ENCODE results near the gene NKX1-2.

Gene NKX1-2

DNA sequence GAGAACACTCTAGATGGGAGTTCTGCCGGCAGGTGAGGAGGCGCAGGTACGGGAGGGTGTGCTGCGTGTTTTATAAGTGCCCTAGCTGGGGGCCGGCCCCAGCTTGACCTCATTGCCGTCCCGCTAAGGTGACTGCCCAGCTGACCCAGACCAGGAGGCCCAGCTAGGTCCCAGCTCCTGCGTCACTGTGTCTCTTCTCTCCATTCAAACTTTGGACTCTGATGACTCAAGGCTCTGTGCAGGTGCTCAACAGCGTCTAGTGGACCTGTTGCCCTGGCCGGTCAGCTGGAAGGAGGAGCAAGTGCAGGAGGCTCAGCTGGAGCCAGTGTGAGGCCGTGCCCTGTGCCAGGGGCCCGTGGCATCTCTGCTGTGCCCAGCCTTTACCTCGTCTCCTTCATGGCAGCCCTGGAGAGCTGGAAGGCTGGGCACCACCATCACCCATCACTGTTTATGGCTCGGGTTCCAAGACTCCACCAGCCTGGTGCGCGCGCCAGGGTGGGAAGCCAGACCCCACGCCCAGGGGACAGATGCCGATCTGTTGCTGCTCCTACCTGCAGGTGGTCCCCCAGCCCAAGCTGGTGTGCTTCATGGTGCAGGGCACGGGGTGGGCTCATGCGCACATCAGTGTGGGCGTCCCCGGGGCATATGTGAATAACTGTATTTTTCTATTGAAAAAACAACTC, 26.3 kb upstream of the NKX1-2 start:
- no peak for DNase-seq (ENCODE audit: low read depth in 2 of 2)

DNA sequence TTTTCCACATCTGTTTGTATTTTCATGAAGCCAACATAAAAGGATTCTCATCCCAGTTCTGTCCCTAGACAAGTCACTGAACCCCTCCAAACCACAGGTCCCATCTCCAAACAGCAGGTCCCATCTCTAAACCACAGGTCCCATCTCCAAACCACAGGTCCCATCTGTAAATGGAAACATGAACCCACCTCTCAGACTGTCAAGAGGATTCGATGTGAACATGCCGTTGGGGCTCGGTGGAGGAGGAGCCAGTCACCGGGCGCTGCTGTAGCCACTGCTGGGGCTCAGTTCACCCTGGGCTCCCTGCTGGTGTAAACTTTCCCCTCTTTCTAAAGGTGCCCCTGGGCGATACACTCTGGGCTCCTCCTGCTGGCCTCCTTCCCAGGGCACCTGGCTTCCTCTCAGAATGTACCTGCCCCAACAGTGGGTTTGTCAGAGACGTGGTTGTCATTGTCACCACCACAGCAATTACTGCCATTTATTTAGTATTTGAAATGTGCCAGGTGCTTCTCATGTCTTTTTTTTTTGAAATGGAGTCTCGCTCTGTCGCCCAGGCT, 24.8 kb upstream of the NKX1-2 start:
- no peak for DNase-seq (ENCODE audit: low read depth in 2 of 2)

DNA sequence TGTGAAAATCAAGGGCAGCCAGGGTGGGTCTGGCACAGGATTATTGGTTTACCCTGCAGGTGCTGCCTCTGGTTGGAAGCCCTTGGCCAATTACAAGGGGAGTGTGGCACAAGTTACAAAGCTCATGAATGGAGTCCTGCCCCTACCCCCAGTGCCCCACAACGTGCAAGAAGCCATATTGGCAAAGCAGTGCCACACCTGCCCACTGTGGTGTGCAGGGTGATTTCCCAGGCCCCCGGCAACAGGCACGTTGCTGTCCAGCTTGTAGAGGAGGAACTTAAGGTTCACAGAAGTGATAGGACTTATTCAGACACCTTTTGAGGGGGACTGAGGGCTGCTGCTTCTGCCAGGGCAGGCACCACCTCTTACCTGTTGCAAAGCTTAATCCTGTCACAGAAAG, 23.2 kb upstream of the NKX1-2 start:
- no peak for DNase-seq (ENCODE audit: low read depth in 2 of 2)

DNA sequence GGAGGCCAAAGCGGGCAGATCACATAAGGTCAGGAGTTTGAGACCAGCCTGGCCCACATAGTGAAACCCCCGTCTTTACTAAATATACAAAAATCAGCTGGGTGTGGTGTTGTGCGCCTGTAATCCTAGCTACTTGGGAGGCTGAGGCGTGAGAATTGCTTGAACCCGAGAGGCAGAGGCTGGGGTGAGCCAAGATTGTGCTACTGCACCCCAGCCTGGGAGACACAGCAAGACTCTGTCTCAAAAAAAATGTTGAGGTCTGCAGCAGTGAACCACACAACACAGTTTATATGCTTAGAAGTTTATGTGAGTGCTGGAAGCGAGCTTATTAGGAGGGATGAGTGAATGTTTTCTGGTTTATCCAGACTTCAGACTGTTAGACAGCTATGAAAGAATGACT, 22.2 kb upstream of the NKX1-2 start:
- no peak for DNase-seq (ENCODE audit: low read depth in 2 of 2)

DNA sequence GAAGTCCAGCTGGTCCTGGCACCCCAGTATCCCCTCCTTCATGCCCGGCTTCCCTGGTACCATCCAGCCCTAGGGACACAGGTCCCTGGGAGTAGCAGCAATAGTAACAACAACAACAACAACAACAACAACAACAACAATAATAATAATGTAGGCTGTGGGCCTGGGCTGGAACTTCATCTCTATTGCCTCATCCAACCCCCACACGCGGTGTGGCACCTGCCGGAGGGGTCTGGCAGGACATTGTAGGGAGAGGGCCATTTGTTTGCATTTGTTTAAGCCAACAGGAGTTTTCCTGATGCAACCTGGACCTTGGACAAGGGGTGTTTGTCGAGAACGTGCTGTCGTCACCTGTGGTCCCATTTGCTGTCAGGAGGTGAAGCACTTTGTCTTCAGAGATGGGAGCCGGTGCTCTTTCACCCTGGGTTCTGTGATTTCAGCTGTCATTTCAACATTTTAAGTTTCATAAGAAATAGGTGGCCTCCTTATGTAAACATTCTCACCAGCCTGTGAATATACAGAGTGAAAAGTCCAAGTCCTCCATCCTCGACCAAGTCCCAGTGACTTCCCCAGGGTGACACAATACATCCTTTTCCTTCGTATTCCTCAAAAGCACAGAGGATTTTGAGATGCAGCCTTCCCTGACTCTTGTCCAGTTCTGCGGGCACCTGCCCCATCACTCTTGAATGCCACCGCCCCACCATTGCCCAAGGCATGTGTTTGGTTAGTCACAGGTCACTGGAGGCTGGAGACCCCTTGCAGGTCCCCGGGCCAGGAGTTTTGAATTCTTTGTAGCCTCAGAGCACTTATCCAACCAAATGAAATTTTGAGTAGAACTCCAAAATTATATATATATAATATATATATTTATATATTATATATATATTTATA, 21.0 kb upstream of the NKX1-2 start:
- no peak for DNase-seq (ENCODE audit: low read depth in 2 of 2)

DNA sequence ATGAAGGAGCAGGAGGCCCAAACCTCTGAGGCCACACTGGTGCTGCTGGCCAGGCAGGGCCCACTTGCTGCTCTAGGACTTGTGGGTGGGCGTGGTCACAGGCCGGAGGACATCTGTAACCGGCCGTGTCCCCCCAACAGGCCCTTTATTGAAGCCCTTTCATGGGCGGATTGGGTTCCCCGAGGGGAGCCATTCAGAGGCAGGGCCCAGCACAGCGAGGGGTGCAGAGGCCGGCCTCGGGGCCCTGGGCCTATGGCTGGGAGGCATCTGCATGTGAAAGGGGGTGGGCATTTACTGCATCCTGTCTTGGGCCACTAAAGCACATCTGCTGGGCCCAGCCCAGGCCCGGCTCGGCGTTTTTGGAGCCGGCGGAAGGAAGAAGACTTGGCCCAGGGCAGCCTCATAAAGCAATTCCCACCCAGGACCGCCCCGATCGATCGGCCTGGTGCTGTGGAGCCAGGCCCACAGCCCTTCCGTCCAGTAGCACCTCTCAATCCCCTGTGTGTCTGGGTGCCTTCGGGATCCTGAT, 20.2 kb upstream of the NKX1-2 start:
- DNase-seq (ENCODE audit: low read depth in 2 of 2): no peak

DNA sequence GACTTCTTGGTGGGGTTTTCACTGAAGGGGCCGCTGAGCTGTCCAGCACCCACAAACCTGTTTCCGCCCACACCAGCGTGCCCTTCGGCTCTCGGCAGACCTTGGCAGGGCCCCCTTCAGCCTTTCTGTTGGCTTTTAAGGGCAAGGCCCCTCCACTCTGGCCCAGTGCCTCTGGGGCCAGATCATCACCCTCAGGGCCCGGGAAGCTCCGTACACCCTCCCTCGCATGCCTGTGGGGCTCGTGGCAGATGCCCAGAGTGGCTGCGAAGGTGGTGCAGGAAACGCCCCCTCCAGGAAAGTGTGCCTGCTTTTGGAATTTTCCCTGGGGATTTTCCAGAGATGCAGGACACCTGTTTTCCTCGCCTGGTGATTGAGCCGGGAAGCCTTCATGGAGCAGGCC, 18.8 kb upstream of the NKX1-2 start:
- no peak for DNase-seq (ENCODE audit: low read depth in 2 of 2)

DNA sequence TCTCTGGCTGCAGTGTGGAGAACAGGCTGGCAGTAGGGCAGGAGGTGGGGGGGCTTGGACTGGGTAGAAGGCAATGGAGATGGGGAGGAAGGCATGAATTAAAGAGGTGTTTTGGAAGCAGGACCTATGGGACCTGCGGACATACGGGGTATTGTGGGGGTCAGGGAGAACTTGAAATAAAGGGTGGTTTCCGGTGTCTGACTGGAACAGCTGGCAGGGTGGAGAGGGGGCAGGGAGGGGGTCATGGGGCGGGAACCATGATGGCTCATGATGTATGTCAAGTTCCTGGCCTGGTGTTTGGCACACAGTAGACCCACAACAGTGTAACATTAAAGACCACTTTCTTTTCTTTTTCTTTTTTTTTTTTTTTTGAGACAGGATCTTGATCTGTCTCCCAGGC, 17.3 kb upstream of the NKX1-2 start:
- no peak for DNase-seq (ENCODE audit: low read depth in 2 of 2)

DNA sequence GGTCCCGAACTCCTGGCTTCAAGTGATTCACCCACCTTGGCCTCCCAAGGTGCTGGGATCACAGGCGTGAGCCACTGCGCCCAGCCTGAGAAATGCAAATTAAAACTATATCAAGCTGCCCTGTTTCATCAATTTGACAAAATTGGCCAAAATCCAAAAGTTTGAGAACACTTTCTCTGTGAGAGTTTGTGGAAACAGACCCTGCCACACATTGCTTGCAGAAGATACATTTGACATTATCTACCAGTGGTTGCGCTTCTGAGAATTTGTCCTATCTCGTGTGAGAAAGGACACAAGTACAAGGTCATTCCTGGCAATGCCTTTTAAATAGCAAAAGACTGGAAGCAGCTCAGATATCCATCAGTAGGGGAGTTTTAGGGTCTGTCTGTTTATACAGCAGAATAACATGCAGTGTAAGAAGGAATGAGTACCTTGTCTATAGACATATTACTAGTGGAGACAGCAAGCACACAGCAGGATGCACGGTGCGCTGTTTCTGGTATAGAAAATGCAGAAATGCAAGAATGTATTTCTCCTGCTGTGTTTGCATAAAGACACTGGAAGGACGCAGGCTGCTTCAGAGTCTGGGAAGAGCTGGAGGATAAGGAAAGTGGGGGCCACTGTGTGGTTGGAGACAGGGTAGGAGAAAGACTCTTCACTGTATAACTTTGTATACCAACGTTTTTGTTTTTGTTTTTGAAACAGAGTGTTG, 16.1 kb upstream of the NKX1-2 start:
- no peak for DNase-seq (ENCODE audit: low read depth in 2 of 2)

DNA sequence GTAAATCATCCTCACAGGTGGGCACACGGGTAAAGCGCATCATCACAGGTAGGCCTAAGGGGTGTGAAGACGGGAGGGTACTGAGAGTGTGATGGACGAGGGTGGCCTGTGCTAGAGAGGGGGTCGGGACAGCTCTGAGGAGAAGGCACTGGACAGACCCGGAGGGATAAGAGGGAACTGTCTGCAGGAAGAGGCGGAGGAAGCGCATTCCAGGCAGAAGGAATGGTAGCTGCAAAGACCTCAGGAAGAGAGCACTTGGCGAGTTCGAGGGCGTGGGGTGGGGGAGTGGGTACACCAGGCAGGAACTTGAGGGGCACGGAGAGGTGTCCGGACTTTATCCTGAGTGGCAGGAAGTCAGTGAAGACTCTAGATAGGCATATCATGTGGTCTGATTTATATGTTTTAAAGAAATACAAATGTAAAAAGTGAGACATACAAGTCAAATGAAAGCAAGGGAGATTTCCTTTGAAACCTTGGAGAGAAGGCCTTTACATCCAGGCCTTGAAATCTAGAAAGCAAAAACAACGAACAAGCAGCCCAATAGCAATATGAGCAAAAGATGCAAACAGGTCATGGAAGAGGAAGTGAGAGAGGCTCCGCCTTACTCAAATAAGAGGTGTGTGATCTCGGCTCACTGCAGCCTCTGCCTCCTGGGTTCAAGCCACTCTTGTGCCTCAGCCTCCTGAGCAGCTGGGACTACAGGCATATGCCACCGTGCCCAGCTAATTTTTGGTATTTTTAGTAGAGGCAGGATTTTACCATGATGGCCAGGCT, 15.4 kb upstream of the NKX1-2 start:
- DNase-seq (ENCODE audit: low read depth in 2 of 2): no peak

DNA sequence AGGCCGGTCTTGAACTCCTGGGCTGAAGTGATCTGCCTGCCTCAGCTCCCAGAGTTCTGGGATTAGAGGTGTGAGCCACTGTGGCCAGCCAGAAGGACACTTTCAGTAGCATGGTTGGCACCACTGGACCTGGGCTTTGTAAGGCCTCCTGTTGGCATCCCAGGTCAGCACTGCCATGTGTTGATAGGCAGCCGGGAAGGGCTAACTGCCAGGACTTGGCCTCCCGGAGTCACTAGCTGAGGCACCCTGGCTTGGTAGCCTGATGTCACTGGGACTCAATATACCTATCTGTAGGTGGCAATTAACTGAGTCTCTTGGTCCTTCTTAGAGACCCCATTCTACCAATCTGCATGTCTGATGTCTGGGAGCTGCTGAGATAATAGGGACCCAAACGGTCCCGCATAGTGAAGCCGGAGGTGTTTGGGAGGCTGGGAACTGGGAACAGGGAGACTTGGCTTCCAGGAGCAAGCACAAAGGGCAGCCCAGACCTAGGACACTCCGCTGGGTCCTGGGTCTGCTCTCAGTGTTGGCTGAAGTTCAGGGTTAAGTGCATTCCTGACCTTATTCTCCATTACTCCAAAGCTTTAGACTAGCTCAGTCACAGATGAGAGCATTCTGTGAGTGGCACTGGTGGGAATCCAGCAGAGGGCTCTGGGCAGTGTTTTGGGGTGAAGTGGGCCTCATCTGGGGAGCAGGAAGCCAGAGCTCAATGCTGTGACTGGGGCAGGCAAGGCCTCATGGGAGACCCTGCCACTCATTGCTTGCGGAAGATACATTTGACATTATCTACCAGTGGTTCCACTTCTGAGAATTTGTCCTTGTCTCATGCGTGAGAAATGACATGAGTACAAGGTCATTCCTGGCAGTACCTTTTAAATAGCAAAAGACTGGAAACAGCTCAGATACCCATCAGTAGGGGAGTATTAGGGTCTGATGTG, 14.5 kb upstream of the NKX1-2 start:
- no peak for DNase-seq (ENCODE audit: low read depth in 2 of 2)

DNA sequence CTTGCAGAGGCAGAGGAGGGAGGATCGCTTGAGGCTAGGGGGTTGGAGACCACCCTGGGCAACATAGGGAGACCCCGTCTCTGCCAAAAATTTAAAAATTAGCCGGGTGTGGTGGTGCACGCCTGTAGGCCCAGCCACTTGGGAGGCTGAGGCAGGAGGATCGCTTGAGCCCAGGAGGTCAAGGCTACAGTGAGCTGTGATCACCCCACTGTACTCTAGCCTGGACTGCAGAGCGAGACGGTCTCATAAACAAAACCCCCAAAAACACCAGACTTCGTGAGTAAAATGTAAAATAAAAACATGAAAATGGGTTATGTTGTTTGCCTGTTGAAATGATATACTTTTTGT, 12.5 kb upstream of the NKX1-2 start:
- no peak for DNase-seq (ENCODE audit: low read depth in 2 of 2)

DNA sequence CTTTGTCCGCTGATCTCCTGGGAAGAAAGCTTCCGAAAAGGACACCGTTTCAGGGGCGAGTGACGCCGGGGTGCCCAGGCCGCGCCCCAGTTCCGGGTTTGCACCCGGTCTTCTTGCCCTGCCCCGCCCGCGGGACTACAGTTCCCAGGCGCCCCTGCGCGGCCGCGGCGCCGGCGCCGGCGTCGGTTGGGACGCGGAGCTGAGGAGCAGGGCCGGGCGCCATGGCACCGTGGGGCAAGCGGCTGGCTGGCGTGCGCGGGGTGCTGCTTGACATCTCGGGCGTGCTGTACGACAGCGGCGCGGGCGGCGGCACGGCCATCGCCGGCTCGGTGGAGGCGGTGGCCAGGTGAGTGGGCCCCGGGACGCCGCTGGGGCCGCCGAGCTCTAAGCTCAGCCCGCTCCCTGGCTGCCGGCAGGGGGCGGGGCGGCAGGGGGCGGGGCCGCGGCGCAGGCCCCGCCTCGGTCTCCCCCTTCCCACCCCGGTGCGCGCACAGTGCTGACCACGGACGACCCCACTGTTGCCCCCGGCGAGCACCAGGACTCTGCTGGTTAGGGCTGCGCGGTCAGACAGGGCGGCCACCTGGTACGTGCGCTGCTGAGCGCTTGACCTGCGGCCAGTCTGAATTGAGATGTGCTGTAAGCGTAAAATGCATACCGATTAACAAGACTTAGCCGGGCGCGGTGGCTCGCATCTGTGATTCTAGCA, 12.0 kb upstream of the NKX1-2 start, which contains the start of gene LHPP:
TSS of gene LHPP (plus strand) at position 182 of the 706 bp plus-strand sequence. CDS start at position 222, 40 bp downstream.
- peak; percentile 78 to 79 for DNase-seq (ENCODE audit: low read depth in 2 of 2)

DNA sequence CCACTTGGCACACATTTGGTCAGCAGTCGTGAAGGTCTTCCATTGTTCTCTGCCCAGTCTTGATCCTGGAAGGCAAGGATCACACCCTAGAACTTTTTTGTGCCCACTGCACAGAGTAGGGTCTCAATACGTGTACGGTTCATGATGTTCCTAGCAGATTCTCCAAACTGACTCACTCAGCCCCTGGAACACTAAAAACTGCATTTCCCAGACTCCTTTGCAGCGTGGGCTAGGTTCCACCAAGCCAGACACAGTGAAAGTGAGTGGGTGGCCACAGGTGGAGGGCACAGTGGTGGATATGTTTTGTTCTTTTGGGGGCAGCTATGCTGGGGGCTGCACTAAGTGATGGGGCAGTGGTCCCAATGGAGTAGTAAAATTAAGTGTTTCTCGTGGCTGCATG, 10.3 kb upstream of the NKX1-2 start:
- DNase-seq (ENCODE audit: low read depth in 2 of 2): no peak

DNA sequence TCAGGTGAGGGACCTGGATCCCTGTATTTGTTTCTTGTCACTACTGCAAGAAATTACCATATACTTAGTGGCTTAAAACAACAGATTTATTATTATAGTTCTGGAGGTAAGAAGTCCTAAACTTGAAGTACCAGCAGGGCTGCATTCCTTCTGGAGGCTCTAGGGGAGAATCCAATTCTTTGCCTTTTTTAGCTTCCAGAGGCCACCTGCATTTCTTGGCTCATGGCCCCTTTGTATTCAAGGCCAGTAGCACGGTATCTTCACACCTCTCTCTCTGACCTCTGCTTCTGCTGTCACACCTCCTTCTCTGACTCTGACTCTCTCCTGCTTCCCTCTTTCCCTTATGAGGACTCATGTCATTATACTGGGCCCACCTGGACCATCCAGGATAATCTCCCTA, 9.6 kb upstream of the NKX1-2 start:
- DNase-seq (ENCODE audit: low read depth in 2 of 2): no peak

DNA sequence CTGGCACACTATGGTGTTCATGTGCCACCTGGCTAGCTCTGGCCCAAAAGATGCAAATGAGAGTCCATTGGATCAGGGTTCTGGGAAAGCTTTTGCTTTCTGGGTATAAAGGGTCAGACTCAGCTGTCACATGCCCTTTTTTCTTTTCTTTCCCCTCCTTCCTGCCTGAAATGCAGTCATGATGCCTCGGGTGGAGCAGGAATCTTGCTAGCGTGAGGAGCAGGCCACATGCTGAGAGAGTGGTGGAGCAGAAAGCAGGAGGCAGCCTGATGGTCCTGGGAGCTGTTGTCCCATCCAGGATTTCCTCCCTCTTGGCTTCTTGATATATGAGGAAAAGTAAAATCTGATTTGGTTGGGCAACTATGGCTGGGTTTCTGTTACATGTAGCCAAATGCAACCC, 9.1 kb upstream of the NKX1-2 start:
- no peak for DNase-seq (ENCODE audit: low read depth in 2 of 2)

DNA sequence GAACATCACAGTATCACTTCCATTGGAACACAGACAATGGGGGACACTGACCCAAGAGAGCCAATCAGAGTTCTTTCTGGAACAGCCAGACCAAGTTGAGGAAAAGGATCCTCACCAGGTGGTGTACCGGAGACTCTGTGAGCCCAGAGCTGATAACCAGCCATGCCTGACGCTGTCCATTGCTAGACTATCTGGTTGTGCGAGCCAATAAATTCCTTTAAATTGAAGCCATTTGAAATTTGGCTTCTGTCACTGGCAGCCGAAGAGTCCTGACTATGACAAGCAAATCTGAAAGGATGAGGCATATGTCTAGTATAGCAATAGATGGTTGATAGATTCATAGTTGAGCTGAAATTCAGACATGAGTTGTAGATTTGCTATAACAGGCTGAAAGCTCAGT, 8.6 kb upstream of the NKX1-2 start:
- DNase-seq (ENCODE audit: low read depth in 2 of 2): no peak

DNA sequence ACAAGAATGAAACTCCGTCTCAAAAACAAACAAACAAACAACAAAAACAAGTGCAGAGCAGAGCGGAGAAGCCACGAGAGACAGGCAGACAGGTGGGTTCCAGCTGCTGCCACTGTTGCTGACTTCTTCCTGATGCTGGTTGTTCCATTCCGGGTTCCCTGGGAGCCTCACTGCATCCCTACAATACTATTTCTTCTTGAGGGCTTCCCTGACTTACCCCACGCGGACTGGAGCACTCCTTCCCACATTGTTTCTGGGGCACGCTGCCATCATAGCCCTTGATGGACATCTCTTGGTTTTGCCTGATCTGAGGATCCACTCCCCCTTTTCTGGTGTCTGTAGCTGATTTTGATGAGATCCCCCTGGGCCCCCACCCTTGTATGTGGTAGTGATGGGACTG, 5.6 kb upstream of the NKX1-2 start:
- no peak for DNase-seq (ENCODE audit: low read depth in 2 of 2)

DNA sequence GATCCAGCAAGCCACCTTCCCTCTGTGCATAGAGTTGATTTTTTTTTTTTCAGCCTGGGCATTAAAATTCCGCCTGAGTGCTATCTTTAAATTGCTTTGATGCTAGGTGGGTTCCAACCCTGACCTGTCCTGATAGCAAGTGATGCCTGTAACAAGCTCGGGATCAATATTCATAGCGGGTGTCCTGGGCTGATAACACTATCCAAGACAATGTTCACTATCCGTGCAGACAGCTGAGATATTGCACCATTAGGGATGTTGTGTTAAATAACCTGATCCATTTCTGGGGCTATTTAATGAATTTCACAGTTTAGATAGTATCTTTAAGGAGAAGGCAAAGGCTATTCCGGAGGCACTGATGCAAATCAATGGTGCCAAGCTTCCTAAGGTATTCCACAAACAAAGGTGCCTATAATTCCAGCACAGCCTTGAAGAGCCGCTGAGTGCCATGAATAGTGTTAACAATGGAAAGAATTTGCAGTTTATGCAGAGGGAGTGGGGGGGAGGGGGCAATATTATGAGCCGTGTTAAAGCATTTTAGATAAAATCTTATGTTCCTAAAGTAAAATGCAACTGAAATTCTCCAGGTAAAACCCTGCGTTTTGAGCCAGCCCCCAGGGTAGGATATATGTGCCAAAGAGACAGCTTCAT, 4.2 kb upstream of the NKX1-2 start:
- DNase-seq (ENCODE audit: low read depth in 2 of 2): no peak

Data from activated CD4-positive, alpha-beta T cell treated with anti-CD3 and anti-CD28 coated beads for 24 hours (primary cell).